GM21390 (cell line): ENCODE data around the gene P4HA3.

Experiments used
- ATAC-seq: cut with Tn5 transposase; IDR thresholded peaks from one replicate; pipeline ENCODE4 v1.9.1; 2021; ENCODE audit not compliant: unreplicated experiment

The P4HA3 gene

GRCh38 chr11:74268456-74268855 lies 43.0 kb downstream of the P4HA3 start:
- no peak for ATAC-seq

- no peak for ATAC-seq
These were observed 44.4 kb downstream of the P4HA3 start for GRCh38 chr11:74267014-74267413.

- ATAC-seq, result no peak
These were observed 46.2 kb downstream of the P4HA3 start for GRCh38 chr11:74265256-74265655.

GRCh38 chr11:74262725-74263124 lies 48.7 kb downstream of the P4HA3 start:
- ATAC-seq, result no peak

- no peak for ATAC-seq
These were observed 53.4 kb downstream of the P4HA3 start for GRCh38 chr11:74257959-74258553.

- no peak for ATAC-seq
These were observed 54.9 kb downstream of the P4HA3 start for GRCh38 chr11:74256378-74257133.

GRCh38 chr11:74255741-74256375 lies 55.6 kb downstream of the P4HA3 start:
- ATAC-seq, result no peak

- ATAC-seq, result no peak
These were observed 58.1 kb downstream of the P4HA3 start for GRCh38 chr11:74253361-74253760.

- ATAC-seq, result no peak
These were observed 61.9 kb downstream of the P4HA3 start for GRCh38 chr11:74249496-74249895.

- no peak for ATAC-seq
These were observed 63.0 kb downstream of the P4HA3 start for GRCh38 chr11:74248469-74248868.

GRCh38 chr11:74238243-74238642 lies 73.2 kb downstream of the P4HA3 start:
- ATAC-seq, result no peak

GRCh38 chr11:74237541-74237940 lies 73.9 kb downstream of the P4HA3 start:
- no peak for ATAC-seq

- ATAC-seq, result no peak
These were observed 76.3 kb downstream of the P4HA3 start for GRCh38 chr11:74235121-74235520.

- ATAC-seq, result no peak
These were observed 77.8 kb downstream of the P4HA3 start for GRCh38 chr11:74233683-74234082.

- no peak for ATAC-seq
These were observed 79.0 kb downstream of the P4HA3 start for GRCh38 chr11:74232311-74232950.

GRCh38 chr11:74226907-74227306 lies 84.5 kb downstream of the P4HA3 start:
- no peak for ATAC-seq

- no peak for ATAC-seq
These were observed 85.9 kb downstream of the P4HA3 start for GRCh38 chr11:74225565-74225964.

- ATAC-seq, result no peak
These were observed 89.6 kb downstream of the P4HA3 start for GRCh38 chr11:74221816-74222215.

- no peak for ATAC-seq
These were observed 91.1 kb downstream of the P4HA3 start for GRCh38 chr11:74220376-74220775.
